Caco-2 (cell line): Measurements from ENCODE around the gene KLF5. TPM values are rescaled to one million over a fixed set of nuclear protein-coding genes. Genes with fewer than 3 reads are reported as not detected.

Experiments used
- BruUV-seq: library from RNA; stranded (reverse); fragments of 400-500 nt; replicated peaks from 2 replicates; lab custom pipeline; 2021; lab: Mats Ljungman, UMichigan
- CTCF ChIA-PET: fragments of 300-600 bp; sonication (Branson Sonifier 250); formaldehyde crosslinking; loops from one replicate; lab custom pipeline; 2022; ENCODE audit warnings: antibody characterized with exemption; lab: Charles Lee
- POLR2A ChIA-PET: fragments of 300-600 bp; sonication (Branson Sonifier 250); formaldehyde crosslinking; loops from one replicate; lab custom pipeline; 2022; ENCODE audit warnings: antibody characterized with exemption; lab: Charles Lee
- DNase-seq, 2 experiments: peaks; one replicate each; pipeline versions ENCODE4 v3.0.0 to v3.0.0-alpha.2; 2020 to 2022
- H3K27me3 ChIP-seq: replicated peaks from 2 replicates; pipeline ENCODE4 v1.6.0; 2011; ENCODE audit warnings: low read length; ENCODE audit not compliant: control insufficient read depth, insufficient read depth
- H3K36me3 ChIP-seq: 2 replicates; pipeline ENCODE4 v1.5.1; 2011; ENCODE audit warnings: low read length; ENCODE audit not compliant: control insufficient read depth, insufficient read depth
- H3K4me1 ChIP-seq: fragments of 250-450 bp; sonication (Bioruptor Pico); 2 replicates; pipeline ENCODE4 v1.5.1; 2020; ENCODE audit warnings: mild to moderate bottlenecking
- H3K4me3 ChIP-seq: 2 replicates; pipeline ENCODE4 v1.5.1; 2011; ENCODE audit warnings: low read depth, mild to moderate bottlenecking, control low read depth, low read length
- H3K9me3 ChIP-seq: fragments of 250-450 bp; sonication (Bioruptor Pico); 2 replicates; pipeline ENCODE4 v1.5.1; 2020; ENCODE audit warnings: mild to moderate bottlenecking, moderate library complexity
- H3K27ac Mint-ChIP-seq: one replicate; pipeline ENCODE4 v1.8.0; 2022; ENCODE audit warnings: mixed read lengths; ENCODE audit not compliant: unreplicated experiment
- H3K27me3 Mint-ChIP-seq: one replicate; pipeline ENCODE4 v1.8.0; 2022; ENCODE audit warnings: mixed read lengths; ENCODE audit not compliant: insufficient read depth, unreplicated experiment
- H3K36me3 Mint-ChIP-seq: one replicate; pipeline ENCODE4 v1.8.0; 2022; ENCODE audit warnings: mild to moderate bottlenecking, mixed read lengths; ENCODE audit not compliant: insufficient read depth, unreplicated experiment
- H3K4me1 Mint-ChIP-seq: one replicate; pipeline ENCODE4 v1.8.0; 2022; ENCODE audit warnings: low read depth, mixed read lengths; ENCODE audit not compliant: unreplicated experiment
- H3K4me3 Mint-ChIP-seq: one replicate; pipeline ENCODE4 v1.8.0; 2022; ENCODE audit warnings: mild to moderate bottlenecking, moderate library complexity, mixed read lengths; ENCODE audit not compliant: unreplicated experiment
- H3K9me3 Mint-ChIP-seq: one replicate; pipeline ENCODE4 v1.8.0; 2022; ENCODE audit warnings: mixed read lengths; ENCODE audit not compliant: unreplicated experiment
- CTCF ChIP-seq, 2 experiments: fragments of 200-600 bp in 1 of 2; IDR thresholded peaks; 1 replicate in 1 of 2; 2 replicates in 1 of 2; pipeline versions ENCODE4 v1.5.1 to v1.8.0; 2011 to 2022; ENCODE audit warnings: antibody characterized with exemption in 1 of 2, control low read depth in 1 of 2, inconsistent platforms in 1 of 2, low read depth in 1 of 2, low read length in 1 of 2, mild to moderate bottlenecking in 1 of 2, moderate library complexity in 1 of 2; ENCODE audit not compliant: insufficient read depth in 1 of 2, severe bottlenecking in 1 of 2, unreplicated experiment in 1 of 2
- intact Hi-C: fragments of 100-400 bp; cut with micrococcal nuclease; formaldehyde crosslinking; loops from one replicate; pipeline ENCODE4 v1.10.0; 2022; ENCODE audit not compliant: unreplicated experiment
- total RNA-seq: library from RNA; stranded (reverse); gene quantifications from 2 replicates; pipeline ENCODE4 v1.2.3, GENCODE V29; 2022

KLF5 gene
- total RNA-seq, 1 experiment from 2014 or later = 80.1 TPM

GRCh38 chr13:73119612-73120011, 60.8 kb downstream of the KLF5 start:
- no peaks in the 10 kb centered on the region for H3K4me1 ChIP-seq
- H3K27me3 ChIP-seq = no peaks in the 10 kb centered on the region
- intact Hi-C loops = no loop called here
- DNase-seq = no peak
- H3K4me3 Mint-ChIP-seq = no peak overlapping the region
- no TSS peak for BruUV-seq
- peaks cover 15% of the 10 kb centered on the region for H3K4me1 Mint-ChIP-seq
- ChIA-PET POLR2A (no interaction called here), CTCF (no interaction called here)
- no peaks in the 10 kb centered on the region for H3K9me3 ChIP-seq
- H3K4me3 ChIP-seq = no peak overlapping the region
- H3K27ac Mint-ChIP-seq = no peak overlapping the region
- peaks cover 3% of the 10 kb centered on the region for H3K9me3 Mint-ChIP-seq
- no peaks in the 10 kb centered on the region for H3K36me3 Mint-ChIP-seq
- TF ChIP-seq CTCF (IDR thresholded peaks at IDR 0.05; ENCODE audit: insufficient read depth in 1 of 2, low read depth in 1 of 2, low read length in 1 of 2, severe bottlenecking in 1 of 2, unreplicated experiment in 1 of 2) = no peak
- no peaks in the 10 kb centered on the region for H3K27me3 Mint-ChIP-seq
- H3K36me3 ChIP-seq = no peaks in the 10 kb centered on the region
